Measurements from ENCODE around the gene CD200R1.

- TF ChIP-seq CTCF (IDR thresholded peaks at IDR 0.05; ENCODE audit: borderline replicate concordance, extremely low read depth, low read length, poor library complexity, severe bottlenecking) (no peak), EZH2 (IDR thresholded peaks at IDR 0.05; ENCODE audit: borderline replicate concordance, low read depth, low read length, severe bottlenecking) (no peak)
These were observed 33.2 kb upstream of the CD200R1 start for GRCh38 chr3:113008117-113008516.

Data from DND-41 (cell line).